IPS-11a (cell line): ENCODE results near the gene STYX.
"Not testable (repeated sequence)": the region's sequence is repeated elsewhere in the genome, so short reads cannot be mapped to it uniquely, and the experiment has no call there.

Source experiments
- H3K4me3 ChIP-seq: one replicate; pipeline ENCODE4 v1.5.1; 2013; ENCODE audit warnings: low read depth, low read length, control low read depth

STYX gene

DNA sequence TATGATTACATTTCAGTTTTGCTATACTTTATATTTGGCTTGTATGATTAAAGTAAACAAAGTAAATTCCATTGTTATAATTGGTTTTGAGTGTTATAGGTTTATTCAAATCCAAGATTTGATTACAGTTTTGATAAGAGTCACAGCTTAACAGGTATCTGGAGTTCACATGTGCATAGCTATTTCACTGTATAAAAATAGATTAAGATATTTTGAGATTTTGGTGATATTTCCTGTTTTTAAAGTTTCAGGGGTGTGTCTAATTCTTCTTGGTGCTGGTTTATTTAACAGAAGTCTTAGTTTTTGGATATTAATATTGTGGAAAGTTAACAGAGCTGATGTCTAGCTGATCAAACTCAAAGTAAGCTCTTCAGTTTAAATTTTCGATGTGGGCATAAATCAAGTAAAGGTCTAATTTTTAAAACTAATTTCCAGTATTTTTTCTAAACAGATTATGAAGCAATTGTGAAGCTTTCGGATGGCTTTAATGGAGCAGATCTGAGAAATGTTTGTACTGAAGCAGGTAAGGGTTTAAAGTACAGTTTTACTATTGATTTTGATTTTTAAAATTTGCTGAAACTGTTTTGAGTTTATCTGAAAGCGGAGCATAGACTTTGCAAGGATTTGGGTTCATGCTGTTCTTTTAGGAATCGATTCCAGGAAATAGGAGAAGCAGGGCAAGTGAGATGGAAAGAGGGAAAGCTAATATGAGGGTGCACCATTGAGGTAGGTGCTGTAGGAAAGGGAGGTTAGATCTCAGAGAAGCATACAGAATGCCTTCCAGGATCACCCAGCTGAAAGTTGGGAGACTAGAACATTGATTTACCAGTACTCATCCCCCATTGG, 6.2 kb upstream of the STYX start:
- no peak overlapping the region for H3K4me3 ChIP-seq

DNA sequence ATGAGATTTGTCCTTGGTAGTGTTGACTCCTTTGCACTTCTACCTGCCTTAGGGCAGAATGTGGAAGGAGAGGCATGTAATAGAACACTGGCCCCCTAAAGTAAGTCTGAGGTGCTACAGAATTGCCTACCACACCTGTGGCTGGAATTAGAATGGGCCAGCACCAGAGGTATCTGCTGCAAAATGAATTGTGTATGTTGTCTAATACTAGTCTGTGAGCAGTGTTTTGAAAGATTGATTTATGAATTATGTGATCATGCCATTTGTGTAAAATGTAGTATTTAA, 5.7 kb upstream of the STYX start:
- H3K4me3 ChIP-seq, result no peak overlapping the region

DNA sequence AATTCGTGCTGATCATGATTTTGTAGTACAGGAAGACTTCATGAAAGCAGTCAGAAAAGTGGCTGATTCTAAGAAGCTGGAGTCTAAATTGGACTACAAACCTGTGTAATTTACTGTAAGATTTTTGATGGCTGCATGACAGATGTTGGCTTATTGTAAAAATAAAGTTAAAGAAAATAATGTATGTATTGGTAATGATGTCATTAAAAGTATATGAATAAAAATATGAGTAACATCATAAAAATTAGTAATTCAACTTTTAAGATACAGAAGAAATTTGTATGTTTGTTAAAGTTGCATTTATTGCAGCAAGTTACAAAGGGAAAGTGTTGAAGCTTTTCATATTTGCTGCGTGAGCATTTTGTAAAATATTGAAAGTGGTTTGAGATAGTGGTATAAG, 2.5 kb upstream of the STYX start:
- not testable (repeated sequence) for H3K4me3 ChIP-seq

GRCh38 chr14:52729035-52729434, 931 bp upstream of the STYX start:
- not testable (repeated sequence) for H3K4me3 ChIP-seq

DNA sequence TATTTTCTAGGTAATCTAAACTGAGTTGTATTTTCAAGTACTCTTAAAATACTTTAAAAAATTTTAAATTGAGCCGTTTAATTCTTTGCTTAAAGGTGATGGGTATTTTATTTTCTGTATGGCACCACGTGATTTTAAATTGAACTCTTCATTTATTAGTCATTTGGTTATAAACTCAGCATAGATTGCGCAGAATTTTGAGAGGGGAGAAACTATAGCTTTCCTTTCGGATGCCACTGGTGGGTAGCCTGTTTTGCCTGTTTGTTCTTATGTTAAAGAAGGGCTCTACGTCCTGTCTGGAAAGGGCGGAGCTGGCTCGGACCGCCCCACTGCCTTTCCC, 411 bp upstream of the STYX start:
- peak overlapping the region; percentile 13 for H3K4me3 ChIP-seq

DNA sequence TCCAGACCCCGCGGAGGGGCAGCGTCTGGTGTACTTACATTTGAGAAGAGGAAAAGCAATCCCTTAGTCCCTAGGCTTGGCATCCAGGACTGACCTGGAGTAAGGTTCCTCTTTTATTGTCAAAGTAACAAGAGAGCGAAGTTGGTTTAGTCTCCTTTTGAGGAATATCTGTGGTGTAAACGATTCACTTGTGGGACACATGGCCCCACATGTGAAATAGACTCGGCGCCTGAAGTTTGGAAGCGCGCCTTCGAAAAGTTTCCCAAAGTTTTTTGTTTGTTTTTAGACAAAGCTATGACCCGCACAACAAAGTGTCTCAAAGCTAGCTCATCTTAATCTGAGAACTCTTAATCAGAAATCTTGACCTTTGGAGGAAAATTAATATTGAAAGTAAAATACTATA, 744 bp downstream of the STYX start:
- H3K4me3 ChIP-seq, result peak overlapping the region; percentile 93

GRCh38 chr14:52733824-52734223, 3.9 kb downstream of the STYX start:
- H3K4me3 ChIP-seq, result no peak overlapping the region

GRCh38 chr14:52735921-52736489, 6.0 kb downstream of the STYX start:
- no peak overlapping the region for H3K4me3 ChIP-seq

GRCh38 chr14:52738409-52738808, 8.4 kb downstream of the STYX start:
- H3K4me3 ChIP-seq, result no peak overlapping the region

GRCh38 chr14:52740751-52741150, 10.8 kb downstream of the STYX start:
- no peak overlapping the region for H3K4me3 ChIP-seq

GRCh38 chr14:52741865-52742264, 11.9 kb downstream of the STYX start:
- H3K4me3 ChIP-seq, result no peak overlapping the region

DNA sequence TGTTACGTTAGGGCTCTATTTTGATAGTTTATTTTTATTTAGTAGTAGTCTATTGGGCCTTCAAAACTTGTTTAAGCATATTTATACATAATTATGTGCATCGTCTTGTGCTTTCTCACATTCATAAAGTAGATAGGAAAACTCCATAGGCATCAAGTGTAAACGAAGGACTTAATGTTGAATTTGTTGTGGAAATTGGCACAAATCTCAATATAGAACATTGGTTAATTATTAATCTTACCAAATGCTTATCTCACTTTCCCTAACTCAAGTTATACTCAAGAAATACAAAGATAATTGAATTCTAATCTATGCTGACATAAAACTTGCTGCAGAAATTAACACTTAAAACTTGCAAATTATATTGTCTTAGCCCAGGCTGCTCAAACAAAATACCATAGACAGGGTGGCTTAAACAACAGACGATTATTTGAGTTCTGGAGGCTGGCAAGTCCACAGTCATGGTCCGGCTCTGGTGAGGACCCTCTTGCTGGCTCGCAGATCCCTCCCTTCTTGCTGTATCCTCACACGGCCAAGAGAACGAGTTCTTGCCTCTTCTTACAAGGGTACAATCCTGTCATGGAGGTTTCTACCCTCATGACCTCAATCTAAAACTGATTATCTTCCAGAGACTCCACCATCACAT, 18.8 kb downstream of the STYX start:
- H3K4me3 ChIP-seq, result no peak overlapping the region

DNA sequence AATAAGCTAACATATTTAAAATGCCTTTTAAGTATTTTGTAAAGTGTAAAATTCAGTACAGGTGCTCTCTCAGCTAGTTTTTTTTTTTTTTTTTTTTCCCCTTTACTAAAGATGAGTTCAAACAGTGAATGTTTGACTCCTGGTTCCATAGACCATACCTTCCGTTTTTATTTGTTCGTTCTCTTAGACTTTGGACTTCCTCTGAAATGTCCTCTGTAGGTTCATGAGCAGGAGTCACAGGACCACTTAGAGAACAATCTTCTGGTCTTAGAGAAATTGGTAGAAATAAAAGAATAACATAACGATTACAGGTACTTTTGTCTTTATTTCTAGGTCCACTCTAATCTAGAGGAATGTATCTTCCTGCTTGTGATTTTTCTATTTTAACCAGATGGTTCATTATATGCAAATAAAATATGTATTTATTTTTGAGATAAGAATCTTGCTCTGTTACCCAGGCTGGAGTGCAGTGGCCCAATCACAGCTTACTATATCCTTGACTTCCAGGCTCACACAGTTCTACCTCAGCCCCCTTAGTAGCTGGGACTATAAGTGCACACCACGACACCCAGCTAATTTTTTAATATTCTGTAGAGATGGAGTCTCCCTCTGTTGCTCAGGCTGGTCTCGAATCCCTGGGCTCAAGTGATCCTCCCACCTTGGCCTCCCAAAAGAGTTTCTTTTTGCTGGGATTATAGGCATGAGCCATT, 25.8 kb downstream of the STYX start:
- no peak overlapping the region for H3K4me3 ChIP-seq

DNA sequence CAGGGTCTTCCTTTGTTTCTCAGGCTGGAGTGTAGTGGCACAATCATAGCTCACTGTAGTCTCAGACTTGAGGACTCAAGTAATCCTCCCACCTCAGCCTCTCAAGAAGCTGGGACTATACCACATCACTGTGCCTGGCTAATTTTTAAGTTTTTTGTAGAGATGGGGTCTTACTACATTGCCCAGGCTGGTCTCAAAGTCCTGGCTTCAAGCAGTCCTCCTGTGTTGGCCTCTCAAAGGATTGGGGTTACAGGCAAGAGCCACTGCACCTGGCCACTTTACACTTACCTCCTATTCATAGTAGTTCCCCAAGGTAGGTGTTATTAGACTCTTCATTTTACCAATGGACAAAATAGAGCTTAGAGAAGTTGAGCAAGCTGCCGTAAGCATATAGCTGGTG, 29.2 kb downstream of the STYX start:
- no peak overlapping the region for H3K4me3 ChIP-seq

- not testable (repeated sequence) for H3K4me3 ChIP-seq
These were observed 33.0 kb downstream of the STYX start for GRCh38 chr14:52762923-52763322.

GRCh38 chr14:52767058-52767833, 37.3 kb downstream of the STYX start:
- H3K4me3 ChIP-seq, result no peak overlapping the region

DNA sequence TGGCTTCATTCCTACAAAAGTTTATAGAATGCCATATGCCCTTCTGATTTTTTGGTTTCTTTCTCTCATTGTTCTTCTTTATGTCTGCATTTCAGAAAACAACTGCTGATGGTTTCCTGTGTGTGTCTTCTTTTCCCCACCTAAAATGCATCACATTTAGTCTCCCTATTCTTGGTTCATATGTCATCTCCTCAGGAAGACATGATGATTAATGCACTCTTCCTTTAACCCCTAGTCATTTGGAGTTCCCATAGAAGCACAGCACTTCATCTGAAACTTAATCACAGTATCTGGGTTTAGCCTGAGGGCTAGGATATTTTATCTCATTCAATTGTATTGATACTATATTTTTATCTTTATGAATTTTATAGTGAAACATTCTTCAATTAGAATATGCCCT, 39.9 kb downstream of the STYX start:
- H3K4me3 ChIP-seq, result no peak overlapping the region

DNA sequence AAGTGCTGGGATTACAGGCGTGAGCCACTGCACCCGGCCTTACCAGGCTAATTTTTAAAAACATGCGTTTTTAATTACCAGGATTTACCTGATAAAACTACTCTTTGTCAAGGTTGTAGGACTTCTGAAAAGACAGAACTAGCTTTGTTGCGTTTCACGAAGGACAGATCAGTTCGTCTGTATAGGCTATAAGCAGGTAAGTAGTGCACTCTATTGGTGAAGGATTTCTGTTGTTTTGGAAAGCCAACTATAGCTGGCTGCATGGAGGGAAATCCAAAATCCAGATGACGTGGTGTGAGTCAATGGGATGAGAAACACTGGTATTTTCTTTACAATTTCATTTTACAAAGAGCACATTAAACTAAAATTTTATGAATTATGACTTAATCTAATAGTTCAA, 46.9 kb downstream of the STYX start:
- H3K4me3 ChIP-seq, result no peak overlapping the region

DNA sequence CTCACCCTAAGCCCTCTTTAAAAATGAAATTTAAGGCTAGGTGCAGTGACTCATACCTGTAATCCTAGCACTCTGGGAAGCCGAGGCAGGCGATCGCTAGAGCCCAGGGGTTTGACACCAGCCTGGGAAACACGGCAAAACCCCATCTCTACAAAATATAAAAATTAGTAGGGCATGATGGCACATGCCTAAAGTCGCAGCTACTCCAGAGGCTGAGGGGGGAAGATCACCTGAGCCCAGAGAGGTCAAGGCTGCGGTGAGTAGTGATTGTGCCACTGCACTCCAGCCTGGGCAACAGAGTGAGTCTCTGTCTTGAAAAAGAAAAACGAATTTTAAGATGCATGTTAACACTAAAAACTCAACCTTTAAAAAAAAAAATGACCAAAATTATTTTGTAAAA, 48.7 kb downstream of the STYX start:
- no peak overlapping the region for H3K4me3 ChIP-seq

- H3K4me3 ChIP-seq, result no peak overlapping the region
These were observed 50.9 kb downstream of the STYX start for GRCh38 chr14:52780893-52781292.

- no peak overlapping the region for H3K4me3 ChIP-seq
These were observed 51.7 kb downstream of the STYX start for GRCh38 chr14:52781629-52782028.
